ENCODE results near the gene MAMDC2. TPM values are rescaled to one million over a fixed set of nuclear protein-coding genes. Genes with fewer than 3 reads are reported as not detected.

Gene MAMDC2
- total RNA-seq, 1 experiment from 2014 or later: 0.26 TPM

- Mint-ChIP-seq H3K4me1 (ENCODE audit: low read depth, unreplicated experiment) (no peaks in the 10 kb centered on the region), H3K4me3 (ENCODE audit: low read depth, unreplicated experiment) (no peak overlapping the region), H3K9me3 (ENCODE audit: low read depth, unreplicated experiment) (no peaks in the 10 kb centered on the region), H3K27ac (ENCODE audit: unreplicated experiment) (no peak overlapping the region), H3K36me3 (ENCODE audit: insufficient read depth, unreplicated experiment) (no peaks in the 10 kb centered on the region), H3K27me3 (ENCODE audit: unreplicated experiment) (peaks cover 42% of the 10 kb centered on the region)
- CTCF ChIA-PET: no interaction called here
- BruUV-seq (replicated peaks): no TSS peak
- TF ChIP-seq CTCF (IDR thresholded peaks at IDR 0.05; ENCODE audit: unreplicated experiment): no peak
- no peak for DNase-seq
- intact Hi-C loops (cut with micrococcal nuclease; ENCODE audit: unreplicated experiment): no loop called here
Measured at GRCh38 chr9:70065572-70065971, 21.9 kb downstream of the MAMDC2 start.

GRCh38 chr9:70066418-70066817 lies 22.8 kb downstream of the MAMDC2 start:
- no TSS peak for BruUV-seq (replicated peaks)
- no peak for DNase-seq
- H3K36me3 Mint-ChIP-seq (ENCODE audit: insufficient read depth, unreplicated experiment): no peaks in the 10 kb centered on the region
- H3K9me3 Mint-ChIP-seq (ENCODE audit: low read depth, unreplicated experiment): no peaks in the 10 kb centered on the region
- intact Hi-C loops (cut with micrococcal nuclease; ENCODE audit: unreplicated experiment): no loop called here
- no peak overlapping the region for H3K27ac Mint-ChIP-seq (ENCODE audit: unreplicated experiment)
- peaks cover 48% of the 10 kb centered on the region for H3K27me3 Mint-ChIP-seq (ENCODE audit: unreplicated experiment)
- H3K4me1 Mint-ChIP-seq (ENCODE audit: low read depth, unreplicated experiment): no peaks in the 10 kb centered on the region
- H3K4me3 Mint-ChIP-seq (ENCODE audit: low read depth, unreplicated experiment): no peak overlapping the region
- CTCF ChIA-PET: no interaction called here
- no peak for TF ChIP-seq CTCF (IDR thresholded peaks at IDR 0.05; ENCODE audit: unreplicated experiment)

GRCh38 chr9:70066874-70067273 lies 23.2 kb downstream of the MAMDC2 start:
- H3K36me3 Mint-ChIP-seq (ENCODE audit: insufficient read depth, unreplicated experiment): no peaks in the 10 kb centered on the region
- no peak overlapping the region for H3K4me3 Mint-ChIP-seq (ENCODE audit: low read depth, unreplicated experiment)
- CTCF ChIA-PET: no interaction called here
- no peak for DNase-seq
- TF ChIP-seq CTCF (IDR thresholded peaks at IDR 0.05; ENCODE audit: unreplicated experiment): no peak
- no peaks in the 10 kb centered on the region for H3K4me1 Mint-ChIP-seq (ENCODE audit: low read depth, unreplicated experiment)
- BruUV-seq (replicated peaks): no TSS peak
- no peaks in the 10 kb centered on the region for H3K9me3 Mint-ChIP-seq (ENCODE audit: low read depth, unreplicated experiment)
- intact Hi-C loops (cut with micrococcal nuclease; ENCODE audit: unreplicated experiment): no loop called here
- peaks cover 50% of the 10 kb centered on the region for H3K27me3 Mint-ChIP-seq (ENCODE audit: unreplicated experiment)
- no peak overlapping the region for H3K27ac Mint-ChIP-seq (ENCODE audit: unreplicated experiment)

DNA sequence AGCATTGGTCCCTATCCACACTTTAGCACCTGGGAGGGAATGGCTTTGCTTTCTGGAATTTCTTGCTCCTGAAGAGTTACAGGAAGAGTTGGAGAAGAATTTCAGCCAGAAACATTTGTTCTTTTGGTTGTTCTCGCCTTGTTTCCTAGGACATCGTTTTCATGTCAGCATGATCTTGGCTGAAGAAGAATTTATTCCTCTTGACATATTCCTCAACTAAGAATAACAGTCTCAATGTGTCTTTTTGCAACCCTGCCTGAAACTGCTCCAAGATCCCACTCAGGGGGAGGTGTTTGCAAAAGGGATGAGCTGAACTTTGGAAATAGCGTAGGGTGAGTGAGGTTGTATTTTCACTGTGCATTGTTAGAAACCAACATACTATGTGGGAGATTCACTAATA lies 26.1 kb downstream of the MAMDC2 start:
- Mint-ChIP-seq H3K27ac (ENCODE audit: unreplicated experiment) (no peak overlapping the region), H3K27me3 (ENCODE audit: unreplicated experiment) (peaks cover 49% of the 10 kb centered on the region), H3K36me3 (ENCODE audit: insufficient read depth, unreplicated experiment) (no peaks in the 10 kb centered on the region), H3K4me3 (ENCODE audit: low read depth, unreplicated experiment) (no peak overlapping the region), H3K4me1 (ENCODE audit: low read depth, unreplicated experiment) (no peaks in the 10 kb centered on the region), H3K9me3 (ENCODE audit: low read depth, unreplicated experiment) (no peaks in the 10 kb centered on the region)
- DNase-seq: no peak
- intact Hi-C loops (cut with micrococcal nuclease; ENCODE audit: unreplicated experiment): no loop called here
- no peak for TF ChIP-seq CTCF (IDR thresholded peaks at IDR 0.05; ENCODE audit: unreplicated experiment)
- CTCF ChIA-PET: no interaction called here
- BruUV-seq (replicated peaks): no TSS peak

GRCh38 chr9:70073193-70073592 lies 29.5 kb downstream of the MAMDC2 start:
- no peak for TF ChIP-seq CTCF (IDR thresholded peaks at IDR 0.05; ENCODE audit: unreplicated experiment)
- CTCF ChIA-PET: no interaction called here
- no peaks in the 10 kb centered on the region for H3K9me3 Mint-ChIP-seq (ENCODE audit: low read depth, unreplicated experiment)
- no peaks in the 10 kb centered on the region for H3K36me3 Mint-ChIP-seq (ENCODE audit: insufficient read depth, unreplicated experiment)
- H3K4me3 Mint-ChIP-seq (ENCODE audit: low read depth, unreplicated experiment): no peak overlapping the region
- no TSS peak for BruUV-seq (replicated peaks)
- H3K27me3 Mint-ChIP-seq (ENCODE audit: unreplicated experiment): peaks cover 37% of the 10 kb centered on the region
- DNase-seq: no peak
- intact Hi-C loops (cut with micrococcal nuclease; ENCODE audit: unreplicated experiment): no loop called here
- no peak overlapping the region for H3K27ac Mint-ChIP-seq (ENCODE audit: unreplicated experiment)
- no peaks in the 10 kb centered on the region for H3K4me1 Mint-ChIP-seq (ENCODE audit: low read depth, unreplicated experiment)

All from Calu3 (cell line).